Measurements from ENCODE around the gene MAML2.

Gene MAML2

GRCh38 chr11:96342961-96343711, at the start of gene MAML2:
MAML2 (minus strand) TSS chr11:96343195; CDS start chr11:96341895, 1,300 bp downstream.
- DNase-seq: peak; percentile 96

GRCh38 chr11:96391698-96392307, 48.8 kb upstream of the MAML2 start:
- DNase-seq: no peak

- DNase-seq: no peak
These were observed 47.4 kb upstream of the MAML2 start for GRCh38 chr11:96390488-96390792.

- DNase-seq: peak; percentile 100
These were observed 46.9 kb upstream of the MAML2 start, which contains the start of the genes CCDC82 and JRKL for GRCh38 chr11:96389720-96390487. CCDC82 (minus strand) TSS chr11:96389912; CDS start chr11:96384747, 5,165 bp downstream. JRKL (plus strand) TSS chr11:96390013; CDS start chr11:96390650, 637 bp downstream.

GRCh38 chr11:96388891-96389719, 46.1 kb upstream of the MAML2 start:
- no peak for DNase-seq

- no peak for DNase-seq
These were observed 42.2 kb upstream of the MAML2 start for GRCh38 chr11:96385187-96385586.

- DNase-seq: no peak
These were observed 41.2 kb upstream of the MAML2 start for GRCh38 chr11:96384156-96384555.

GRCh38 chr11:96376796-96377195, 33.8 kb upstream of the MAML2 start:
- no peak for DNase-seq

- no peak for DNase-seq
These were observed 30.8 kb upstream of the MAML2 start for GRCh38 chr11:96373826-96374225.

- no peak for DNase-seq
These were observed 24.3 kb upstream of the MAML2 start for GRCh38 chr11:96367342-96367741.

- no peak for DNase-seq
These were observed 23.0 kb upstream of the MAML2 start for GRCh38 chr11:96366024-96366423.

GRCh38 chr11:96365493-96365892, 22.5 kb upstream of the MAML2 start:
- DNase-seq: no peak

- no peak for DNase-seq
These were observed 18.8 kb upstream of the MAML2 start for GRCh38 chr11:96361778-96362177.

GRCh38 chr11:96358321-96358720, 15.3 kb upstream of the MAML2 start:
- no peak for DNase-seq

- DNase-seq: no peak
These were observed 14.8 kb upstream of the MAML2 start for GRCh38 chr11:96357794-96358193.

GRCh38 chr11:96356848-96357247, 13.9 kb upstream of the MAML2 start:
- no peak for DNase-seq

- no peak for DNase-seq
These were observed 708 bp downstream of the MAML2 start for GRCh38 chr11:96342014-96342960.

- DNase-seq: peak; percentile 88
These were observed 1.6 kb downstream of the MAML2 start for GRCh38 chr11:96341211-96342013.

GRCh38 chr11:96340555-96340885, 2.5 kb downstream of the MAML2 start:
- DNase-seq: no peak

- peak; percentile 65 for DNase-seq
These were observed 3.1 kb downstream of the MAML2 start for GRCh38 chr11:96339706-96340554.
